Measurements from ENCODE around the gene SLIT1. TPM values are rescaled to one million over a fixed set of nuclear protein-coding genes. Genes with fewer than 3 reads are reported as not detected.

Gene SLIT1
- total and polyA plus RNA-seq, 2 donors (not counting 1 experiment from before 2014, with no cell fraction given): 0.15 to 0.49 TPM

DNA sequence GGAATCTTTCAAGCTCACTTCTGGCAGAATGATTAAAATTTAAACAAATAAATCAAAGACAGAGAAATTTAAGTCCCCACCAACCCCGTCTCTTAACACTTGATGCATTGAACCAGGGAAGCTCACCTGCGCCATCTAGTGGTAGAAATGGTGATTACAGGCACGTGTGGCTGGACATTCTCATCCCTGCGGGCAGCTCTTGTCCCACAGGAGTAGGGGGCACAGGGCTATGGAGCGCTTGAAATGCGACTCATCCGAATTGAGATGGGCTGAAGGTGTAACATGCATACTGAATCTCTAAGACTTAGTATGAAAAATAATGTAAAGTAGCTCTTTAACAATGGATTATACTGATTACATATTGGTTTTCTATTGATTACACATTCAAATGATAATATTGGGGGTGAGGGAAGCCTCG, 24.8 kb upstream of the SLIT1 start:
- Histone ChIP-seq H3K79me2 (ENCODE audit: control insufficient read depth, insufficient read depth, low read length) (no peaks in the 10 kb centered on the region), H2AFZ (ENCODE audit: insufficient read depth, low read depth, low read length, poor library complexity, severe bottlenecking) (no peak overlapping the region), H3K4me3 (ENCODE audit: control extremely low read depth in 1 of 5, extremely low read depth in 1 of 5, insufficient read depth in 1 of 5, low read depth in 2 of 5, low read length in 4 of 5) (no peak overlapping the region), H3K9me3 (ENCODE audit: control extremely low read depth in 1 of 3, control insufficient read depth in 2 of 3, insufficient read depth in 1 of 3, low read length in 2 of 3) (no peaks in the 10 kb centered on the region), H3K27ac (ENCODE audit: low read length in 2 of 2) (no peak overlapping the region), H3K36me3 (replicated peaks in 1 of 2; ENCODE audit: control extremely low read depth in 1 of 2, control insufficient read depth in 1 of 2, extremely low read depth in 1 of 2, insufficient read depth in 2 of 2, low read length in 1 of 2) (no peaks in the 10 kb centered on the region), H4K20me1 (ENCODE audit: control insufficient read depth, insufficient read depth, low read length, poor library complexity, severe bottlenecking) (no peaks in the 10 kb centered on the region), H3K9ac (ENCODE audit: low read length) (no peak overlapping the region), H3K27me3 (replicated peaks in 1 of 4; ENCODE audit: control extremely low read depth in 1 of 4, control insufficient read depth in 3 of 4, insufficient read depth in 4 of 4, low read length in 3 of 4) (peaks cover 0 to 9% (median 1%) of the 10 kb centered on the region in 4 experiments), H3K4me1 (ENCODE audit: control insufficient read depth in 2 of 2, insufficient read depth in 2 of 2, low read length in 2 of 2) (no peaks in the 10 kb centered on the region), H3K4me2 (replicated peaks; ENCODE audit: low read depth, low read length, poor library complexity, severe bottlenecking) (no peak overlapping the region)
- ChIA-PET CTCF (interaction anchor here (0.6 to 12.7 kb wide), 52 partner anchors 10 to 844 kb away, joined by 3 to 412 read pairs (median 5); no protein-coding TSS in a partner anchor), POLR2A (interaction anchor here (0.6 kb wide), 2 partner anchors 214 to 569 kb away, joined by 3 to 4 read pairs; no protein-coding TSS in a partner anchor)
- H3K9me3 Mint-ChIP-seq (ENCODE audit: insufficient read depth): no peaks in the 10 kb centered on the region
- H3K4me1 Mint-ChIP-seq: peaks cover 4% of the 10 kb centered on the region
- WGBS (ENCODE audit: insufficient coverage): 13% methylated on average over 3 of the region's 8 CpGs
- intact Hi-C loops (cut with micrococcal nuclease): loop anchor here (1.0 to 2.0 kb wide), 4 partner anchors 130 to 814 kb away; no protein-coding TSS in a partner anchor
- DNase-seq (peak; percentile 80), ATAC-seq (ENCODE audit: low read depth) (peak; percentile 51)
- H3K27me3 Mint-ChIP-seq: no peaks in the 10 kb centered on the region
- no peak overlapping the region for H3K4me3 Mint-ChIP-seq
- no peak for TF ChIP-seq EZH2 (IDR thresholded peaks at IDR 0.05; ENCODE audit: borderline replicate concordance, insufficient read depth, low read depth, low read length, poor library complexity, severe bottlenecking)
- TF ChIP-seq, protein P1, sequence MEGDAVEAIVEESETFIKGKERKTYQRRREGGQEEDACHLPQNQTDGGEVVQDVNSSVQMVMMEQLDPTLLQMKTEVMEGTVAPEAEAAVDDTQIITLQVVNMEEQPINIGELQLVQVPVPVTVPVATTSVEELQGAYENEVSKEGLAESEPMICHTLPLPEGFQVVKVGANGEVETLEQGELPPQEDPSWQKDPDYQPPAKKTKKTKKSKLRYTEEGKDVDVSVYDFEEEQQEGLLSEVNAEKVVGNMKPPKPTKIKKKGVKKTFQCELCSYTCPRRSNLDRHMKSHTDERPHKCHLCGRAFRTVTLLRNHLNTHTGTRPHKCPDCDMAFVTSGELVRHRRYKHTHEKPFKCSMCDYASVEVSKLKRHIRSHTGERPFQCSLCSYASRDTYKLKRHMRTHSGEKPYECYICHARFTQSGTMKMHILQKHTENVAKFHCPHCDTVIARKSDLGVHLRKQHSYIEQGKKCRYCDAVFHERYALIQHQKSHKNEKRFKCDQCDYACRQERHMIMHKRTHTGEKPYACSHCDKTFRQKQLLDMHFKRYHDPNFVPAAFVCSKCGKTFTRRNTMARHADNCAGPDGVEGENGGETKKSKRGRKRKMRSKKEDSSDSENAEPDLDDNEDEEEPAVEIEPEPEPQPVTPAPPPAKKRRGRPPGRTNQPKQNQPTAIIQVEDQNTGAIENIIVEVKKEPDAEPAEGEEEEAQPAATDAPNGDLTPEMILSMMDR (IDR thresholded peaks at IDR 0.05): peak; percentile 99
- H3K27ac Mint-ChIP-seq: no peak overlapping the region

DNA sequence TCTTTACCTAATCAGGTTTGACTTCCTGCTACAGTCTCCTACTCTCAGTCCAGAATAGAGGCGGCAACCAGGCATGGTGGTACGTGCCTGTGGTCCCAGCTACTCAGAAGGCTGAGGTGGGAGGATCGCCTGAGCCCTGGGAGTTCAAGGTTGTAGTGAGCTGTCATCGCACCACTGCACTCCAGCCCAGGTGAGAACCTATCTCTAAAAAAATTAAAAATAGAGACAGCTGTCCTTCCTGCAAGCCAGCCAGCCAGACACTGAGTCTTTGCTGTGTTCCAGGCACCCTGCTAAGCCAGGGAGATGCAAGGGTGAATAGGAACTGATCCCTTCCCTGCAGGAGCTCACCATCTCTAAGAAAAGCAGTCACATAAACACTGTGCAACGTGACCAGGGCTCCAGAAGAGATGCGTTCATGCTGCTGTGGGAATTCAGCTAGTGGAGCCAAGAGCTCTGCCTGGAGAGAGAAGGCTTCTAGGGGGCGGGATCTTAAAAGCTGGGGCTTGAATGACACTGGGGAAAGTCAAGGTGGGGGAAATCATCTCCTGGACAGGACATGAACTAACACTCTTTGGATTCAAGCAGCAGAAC, 22.1 kb upstream of the SLIT1 start:
- TF ChIP-seq, protein P1 (IDR thresholded peaks at IDR 0.05): no peak
- no peak for TF ChIP-seq EZH2 (IDR thresholded peaks at IDR 0.05; ENCODE audit: borderline replicate concordance, insufficient read depth, low read depth, low read length, poor library complexity, severe bottlenecking)
- no peaks in the 10 kb centered on the region for H3K9me3 Mint-ChIP-seq (ENCODE audit: insufficient read depth)
- peaks cover 4% of the 10 kb centered on the region for H3K27me3 Mint-ChIP-seq

More for the DNA sequence above, 22.1 kb upstream of the SLIT1 start:
- Mint-ChIP-seq H3K4me1 (peaks cover 4% of the 10 kb centered on the region), H3K4me3 (no peak overlapping the region), H3K27ac (no peak overlapping the region)
- peaks cover 0 to 5% (median 0%) of the 10 kb centered on the region in 3 donors for H3K9me3 ChIP-seq (ENCODE audit: control extremely low read depth in 1 of 3, control insufficient read depth in 2 of 3, insufficient read depth in 1 of 3, low read length in 2 of 3)
- H3K4me2 ChIP-seq (replicated peaks; ENCODE audit: low read depth, low read length, poor library complexity, severe bottlenecking): no peak overlapping the region
- ATAC-seq (ENCODE audit: low read depth) (no peak), DNase-seq (no peak)
- no peak overlapping the region for H3K27ac ChIP-seq (ENCODE audit: low read length in 2 of 2)
- no peaks in the 10 kb centered on the region for H3K79me2 ChIP-seq (ENCODE audit: control insufficient read depth, insufficient read depth, low read length)
- 63% methylated on average over 4 of the region's 7 CpGs for WGBS (ENCODE audit: insufficient coverage)
- no peaks in the 10 kb centered on the region for H3K36me3 ChIP-seq (replicated peaks in 1 of 2; ENCODE audit: control extremely low read depth in 1 of 2, control insufficient read depth in 1 of 2, extremely low read depth in 1 of 2, insufficient read depth in 2 of 2, low read length in 1 of 2)
- intact Hi-C loops (cut with micrococcal nuclease): no loop called here
- H3K4me1 ChIP-seq (ENCODE audit: control insufficient read depth in 2 of 2, insufficient read depth in 2 of 2, low read length in 2 of 2): no peaks in the 10 kb centered on the region
- H3K27me3 ChIP-seq (replicated peaks in 1 of 4; ENCODE audit: control extremely low read depth in 1 of 4, control insufficient read depth in 3 of 4, insufficient read depth in 4 of 4, low read length in 3 of 4): peaks cover 0 to 9% (median 1%) of the 10 kb centered on the region in 4 experiments
- no peak overlapping the region for H3K4me3 ChIP-seq (ENCODE audit: control extremely low read depth in 1 of 5, extremely low read depth in 1 of 5, insufficient read depth in 1 of 5, low read depth in 2 of 5, low read length in 4 of 5)
- H3K9ac ChIP-seq (ENCODE audit: low read length): no peak overlapping the region
- ChIA-PET POLR2A (no interaction called here), CTCF (interaction anchor here (1.2 to 12.7 kb wide), 8 partner anchors 9 to 813 kb away, joined by 3 to 412 read pairs (median 8); no protein-coding TSS in a partner anchor)
- no peaks in the 10 kb centered on the region for H4K20me1 ChIP-seq (ENCODE audit: control insufficient read depth, insufficient read depth, low read length, poor library complexity, severe bottlenecking)
- H2AFZ ChIP-seq (ENCODE audit: insufficient read depth, low read depth, low read length, poor library complexity, severe bottlenecking): no peak overlapping the region
